Mammary epithelial cell (primary cell): ENCODE data around the gene GMPR2.

Source experiments
- CTCF ChIP-seq, 2 donors: IDR thresholded peaks in 1 of 2; conservative IDR thresholded peaks in 1 of 2; 2 replicates each; pipeline ENCODE4 v1.5.1; 2011 to 2012; ENCODE audit warnings: inconsistent platforms in 2 of 2, low read length in 2 of 2, mild to moderate bottlenecking in 2 of 2, control low read depth in 1 of 2, low read depth in 1 of 2; ENCODE audit not compliant: insufficient read depth in 1 of 2; ENCODE audit errors: extremely low read depth in 1 of 2
- EZH2 ChIP-seq: IDR thresholded peaks from 2 replicates; pipeline ENCODE4 v1.6.1; 2012; ENCODE audit warnings: low read length, inconsistent platforms, borderline replicate concordance

- TF ChIP-seq CTCF (conservative IDR thresholded peaks at IDR 0.05 in 1 of 2, IDR thresholded peaks at IDR 0.05 in 1 of 2; ENCODE audit: extremely low read depth in 1 of 2, insufficient read depth in 1 of 2, low read depth in 1 of 2, low read length in 2 of 2) (no peak), EZH2 (no peak)
Observed at GRCh38 chr14:24286996-24287395, 54.3 kb downstream of the GMPR2 start.
